Peyer's patch (tissue), 4 donors: ENCODE results near the gene TRAK1.

Experiments used
- CTCF ChIP-seq, 6 experiments: fragments of 450-650 bp in 4 of 6; fragments of 200-600 bp in 2 of 6; sonication (generic) in 1 of 6; IDR thresholded peaks; one replicate each; pipeline ENCODE4 v1.5.1; 2017 to 2019; ENCODE audit warnings: antibody characterized with exemption in 6 of 6, mild to moderate bottlenecking in 3 of 6, moderate library complexity in 1 of 6
- POLR2A ChIP-seq, 2 donors: fragments of 450-650 bp; IDR thresholded peaks; one replicate each; pipeline ENCODE4 v1.5.1; 2017; ENCODE audit warnings: antibody characterized with exemption in 2 of 2, mild to moderate bottlenecking in 2 of 2, moderate library complexity in 2 of 2

DNA sequence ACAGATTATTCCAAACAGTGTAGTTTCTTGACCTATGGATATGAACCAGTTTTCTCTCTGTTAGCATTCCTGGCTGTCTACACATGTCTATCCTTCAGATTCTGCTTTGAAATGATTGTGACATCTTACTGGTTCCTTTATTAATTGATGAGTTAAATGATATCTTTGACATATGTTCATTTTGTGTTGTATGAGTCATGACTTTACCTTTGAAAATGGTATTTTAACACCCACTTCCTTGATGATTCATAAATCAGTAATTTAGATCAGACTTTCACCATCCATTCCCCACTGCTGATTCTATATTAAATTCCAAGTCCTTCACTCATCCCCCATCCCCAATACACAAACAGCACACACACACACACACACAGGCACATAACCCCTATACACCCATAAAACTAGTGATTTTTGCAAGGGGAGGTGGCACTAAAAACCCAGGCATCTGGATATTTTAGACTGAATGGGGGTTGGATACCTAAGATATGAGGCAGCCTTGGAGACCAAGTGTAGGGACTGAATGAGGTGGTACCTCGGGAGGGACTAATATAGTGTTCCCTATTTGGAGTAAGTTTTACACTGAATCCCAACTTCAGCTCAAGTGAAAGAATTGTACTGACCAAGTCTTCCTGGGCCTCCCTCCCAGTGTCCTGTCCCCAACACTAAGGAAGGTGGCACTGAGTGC is 165.1 kb downstream of the TRAK1 start:
- TF ChIP-seq POLR2A (IDR thresholded peaks at IDR 0.05) = no peak
- no peak for TF ChIP-seq CTCF (IDR thresholded peaks at IDR 0.05)
